Skeletal muscle cell (primary cell): ENCODE results near the gene SEPHS1.
A peak's percentile ranks its signal among the peaks of the same experiment; 100 is the strongest.

ENCODE experiments used
- DNase-seq: peaks from one replicate; pipeline ENCODE4 v3.0.0-alpha.2; 2010; ENCODE audit warnings: low read depth
- H3K4me3 ChIP-seq: 2 replicates; pipeline ENCODE4 v1.5.1; 2011; ENCODE audit warnings: low read depth, mild to moderate bottlenecking, control low read depth, low read length, moderate library complexity

Gene SEPHS1

GRCh38 chr10:13365831-13366230, 17.7 kb upstream of the SEPHS1 start:
- DNase-seq: no peak

GRCh38 chr10:13365243-13365642, 17.1 kb upstream of the SEPHS1 start:
- no peak overlapping the region for H3K4me3 ChIP-seq
- DNase-seq: no peak

More at GRCh38 chr10:13365831-13366230, 17.7 kb upstream of the SEPHS1 start:
- no peak overlapping the region for H3K4me3 ChIP-seq

GRCh38 chr10:13360587-13360986, 12.5 kb upstream of the SEPHS1 start:
- no peak for DNase-seq
- H3K4me3 ChIP-seq: no peak overlapping the region

- H3K4me3 ChIP-seq: no peak overlapping the region
- DNase-seq: no peak
These were observed 8.3 kb upstream of the SEPHS1 start for GRCh38 chr10:13356392-13356791.

GRCh38 chr10:13354783-13355182, 6.7 kb upstream of the SEPHS1 start:
- H3K4me3 ChIP-seq: no peak overlapping the region
- DNase-seq: no peak

GRCh38 chr10:13352519-13352918, 4.4 kb upstream of the SEPHS1 start:
- H3K4me3 ChIP-seq: no peak overlapping the region
- no peak for DNase-seq

- DNase-seq: no peak
These were observed 3.3 kb upstream of the SEPHS1 start for GRCh38 chr10:13351340-13351915.

GRCh38 chr10:13349463-13350274, 1.6 kb upstream of the SEPHS1 start:
- DNase-seq: peak; percentile 31
- H3K4me3 ChIP-seq: peak overlapping the region; percentile 86

More at GRCh38 chr10:13351340-13351915, 3.3 kb upstream of the SEPHS1 start:
- H3K4me3 ChIP-seq: no peak overlapping the region

- H3K4me3 ChIP-seq: peak overlapping the region; percentile 86
- DNase-seq: peak; percentile 41
These were observed 465 bp downstream of the SEPHS1 start for GRCh38 chr10:13347500-13348156.

- H3K4me3 ChIP-seq: peak overlapping the region; percentile 86
- no peak for DNase-seq
These were observed 1.0 kb downstream of the SEPHS1 start for GRCh38 chr10:13347043-13347499.

- H3K4me3 ChIP-seq: peak overlapping the region; percentile 86
- DNase-seq: peak; percentile 52
These were observed 1.6 kb downstream of the SEPHS1 start for GRCh38 chr10:13346283-13347042.

GRCh38 chr10:13340626-13341376, 7.3 kb downstream of the SEPHS1 start:
- no peak for DNase-seq
- no peak overlapping the region for H3K4me3 ChIP-seq

GRCh38 chr10:13340068-13340467, 8.0 kb downstream of the SEPHS1 start:
- DNase-seq: no peak
- H3K4me3 ChIP-seq: no peak overlapping the region

- DNase-seq: no peak
- H3K4me3 ChIP-seq: no peak overlapping the region
These were observed 9.5 kb downstream of the SEPHS1 start for GRCh38 chr10:13338390-13339110.

- DNase-seq: no peak
These were observed 10.3 kb downstream of the SEPHS1 start for GRCh38 chr10:13337827-13338196.

GRCh38 chr10:13337128-13337826, 10.8 kb downstream of the SEPHS1 start:
- H3K4me3 ChIP-seq: no peak overlapping the region
- DNase-seq: no peak

More at GRCh38 chr10:13337827-13338196, 10.3 kb downstream of the SEPHS1 start:
- H3K4me3 ChIP-seq: no peak overlapping the region

- DNase-seq: no peak
- H3K4me3 ChIP-seq: no peak overlapping the region
These were observed 12.2 kb downstream of the SEPHS1 start for GRCh38 chr10:13335881-13336280.

GRCh38 chr10:13334556-13334955, 13.5 kb downstream of the SEPHS1 start:
- no peak for DNase-seq

More at GRCh38 chr10:13334556-13334955, 13.5 kb downstream of the SEPHS1 start:
- H3K4me3 ChIP-seq: no peak overlapping the region
